Measurements from ENCODE around the gene ZNF565. TPM values are rescaled to one million over a fixed set of nuclear protein-coding genes. Genes with fewer than 3 reads are reported as not detected.
"Not testable (repeated sequence)": the region's sequence is repeated elsewhere in the genome, so short reads cannot be mapped to it uniquely, and the experiment has no call there.

ZNF565 gene
- total and polyA plus RNA-seq, 8 donors, result 2.1 to 3.5 (median 2.6) TPM

DNA sequence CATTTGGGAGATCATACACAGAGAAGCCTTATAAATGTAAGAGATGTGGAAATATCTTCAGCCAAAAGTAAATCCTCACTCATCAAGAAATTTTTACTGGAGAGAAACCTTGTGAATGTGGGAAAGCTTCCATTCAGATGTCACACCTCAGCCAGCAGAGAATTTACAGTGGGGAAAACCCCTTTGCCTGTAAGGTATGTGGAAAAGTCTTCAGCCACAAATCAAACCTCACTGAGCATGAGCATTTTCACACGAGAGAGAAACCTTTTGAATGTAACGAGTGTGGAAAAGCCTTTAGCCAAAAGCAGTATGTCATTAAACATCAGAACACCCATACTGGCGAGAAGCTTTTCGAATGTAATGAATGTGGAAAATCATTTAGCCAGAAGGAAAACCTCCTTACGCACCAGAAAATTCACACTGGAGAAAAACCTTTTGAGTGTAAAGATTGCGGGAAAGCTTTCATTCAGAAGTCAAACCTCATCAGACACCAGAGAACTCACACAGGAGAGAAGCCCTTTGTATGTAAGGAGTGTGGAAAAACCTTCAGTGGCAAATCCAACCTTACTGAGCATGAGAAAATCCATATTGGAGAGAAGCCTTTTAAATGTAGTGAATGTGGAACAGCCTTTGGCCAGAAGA lies 22.0 kb upstream of the ZNF565 start:
- FAIRE-seq (no peak), ATAC-seq (no peak), DNase-seq (no peak)
- peaks cover 0 to 4% (median 0%) of the 10 kb centered on the region in 4 donors for H3K9me3 ChIP-seq
- H3K27me3 ChIP-seq, result no peaks in the 10 kb centered on the region
- peaks cover 20 to 63% (median 60%) of the 10 kb centered on the region in 3 donors for H3K36me3 ChIP-seq
- intact Hi-C loops (cut with DNase I), result no loop called here
- no peaks in the 10 kb centered on the region for H3K4me1 ChIP-seq
- no peak overlapping the region for H3K27ac ChIP-seq
- TF ChIP-seq, protein P1, sequence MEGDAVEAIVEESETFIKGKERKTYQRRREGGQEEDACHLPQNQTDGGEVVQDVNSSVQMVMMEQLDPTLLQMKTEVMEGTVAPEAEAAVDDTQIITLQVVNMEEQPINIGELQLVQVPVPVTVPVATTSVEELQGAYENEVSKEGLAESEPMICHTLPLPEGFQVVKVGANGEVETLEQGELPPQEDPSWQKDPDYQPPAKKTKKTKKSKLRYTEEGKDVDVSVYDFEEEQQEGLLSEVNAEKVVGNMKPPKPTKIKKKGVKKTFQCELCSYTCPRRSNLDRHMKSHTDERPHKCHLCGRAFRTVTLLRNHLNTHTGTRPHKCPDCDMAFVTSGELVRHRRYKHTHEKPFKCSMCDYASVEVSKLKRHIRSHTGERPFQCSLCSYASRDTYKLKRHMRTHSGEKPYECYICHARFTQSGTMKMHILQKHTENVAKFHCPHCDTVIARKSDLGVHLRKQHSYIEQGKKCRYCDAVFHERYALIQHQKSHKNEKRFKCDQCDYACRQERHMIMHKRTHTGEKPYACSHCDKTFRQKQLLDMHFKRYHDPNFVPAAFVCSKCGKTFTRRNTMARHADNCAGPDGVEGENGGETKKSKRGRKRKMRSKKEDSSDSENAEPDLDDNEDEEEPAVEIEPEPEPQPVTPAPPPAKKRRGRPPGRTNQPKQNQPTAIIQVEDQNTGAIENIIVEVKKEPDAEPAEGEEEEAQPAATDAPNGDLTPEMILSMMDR (IDR thresholded peaks at IDR 0.05), result no peak
- no peak overlapping the region for H3K4me3 ChIP-seq
- WGBS, 2 donors, result 97 to 98% methylated on average over 6 of the region's 6 CpGs

DNA sequence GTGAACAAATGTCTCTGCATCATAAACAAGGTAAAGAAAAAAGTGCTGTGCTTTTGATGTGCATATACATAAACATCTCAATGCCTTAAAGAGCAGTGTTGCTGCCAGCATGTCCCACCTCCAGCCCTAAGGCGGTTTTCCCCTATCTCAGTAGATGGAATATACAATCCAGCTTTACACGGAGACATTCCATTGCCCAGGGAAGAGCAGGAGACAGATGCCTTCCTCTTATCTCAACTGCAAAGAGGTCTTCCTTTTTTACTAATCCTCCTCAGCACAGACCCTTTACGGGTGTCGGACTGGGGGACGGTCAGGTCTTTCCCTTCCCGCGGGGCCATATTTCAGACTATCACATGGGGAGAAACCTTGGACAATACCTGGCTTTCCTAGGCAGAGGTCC lies 19.2 kb upstream of the ZNF565 start:
- H3K4me3 ChIP-seq; H3K27ac ChIP-seq; H3K9me3 ChIP-seq; FAIRE-seq; ATAC-seq; H3K4me1 ChIP-seq; DNase-seq; intact Hi-C loops (cut with DNase I); H3K27me3 ChIP-seq: not testable (repeated sequence)
- H3K36me3 ChIP-seq, result peaks cover 27 to 88% (median 88%) of the 10 kb centered on the region in 3 donors
- 79 to 88% methylated on average over 7 of the region's 7 CpGs for WGBS, 2 donors

DNA sequence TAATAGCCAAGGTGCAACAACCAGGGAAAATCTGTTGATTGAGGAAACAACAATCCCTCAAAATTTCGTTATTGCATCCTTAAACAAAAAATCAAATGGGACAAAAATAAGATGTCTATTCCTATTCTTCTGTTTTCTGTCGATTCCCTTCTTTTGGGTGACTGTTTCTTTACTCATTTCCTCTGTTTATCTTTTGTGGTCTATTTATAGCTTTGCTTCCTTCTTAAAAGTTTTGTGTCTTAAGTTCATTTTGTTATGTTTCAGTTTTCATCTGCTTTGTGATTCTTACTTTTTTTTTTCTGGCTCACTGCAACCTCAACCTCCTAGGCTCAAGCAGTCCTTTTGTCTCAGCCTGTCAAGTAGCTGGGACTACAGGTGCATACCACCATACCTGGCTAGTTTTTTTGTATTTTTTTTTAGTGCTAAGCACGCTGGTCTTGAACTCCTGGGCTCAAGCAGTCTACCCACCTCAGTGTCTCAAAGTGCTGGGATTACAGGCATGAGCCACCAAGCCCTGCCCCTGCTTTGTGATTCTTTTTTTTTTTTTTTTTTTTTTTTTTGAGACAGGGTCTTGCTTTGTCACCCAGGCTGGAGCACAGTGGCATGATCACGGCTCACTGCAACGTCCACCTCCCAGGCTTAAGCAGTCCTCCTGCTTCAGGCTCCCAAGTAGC lies 10.9 kb upstream of the ZNF565 start:
- no peak overlapping the region for H3K27ac ChIP-seq
- no peak for ATAC-seq
- DNase-seq, result no peak
- H3K4me3 ChIP-seq, result no peak overlapping the region
- peaks cover 7 to 57% (median 39%) of the 10 kb centered on the region in 3 donors for H3K36me3 ChIP-seq
- no peaks in the 10 kb centered on the region for H3K9me3 ChIP-seq
- no peak for FAIRE-seq
- intact Hi-C loops (cut with DNase I), result no loop called here
- no peaks in the 10 kb centered on the region for H3K27me3 ChIP-seq
- TF ChIP-seq, protein P1 (IDR thresholded peaks at IDR 0.05), result no peak
- WGBS, 2 donors, result 61 to 74% methylated on average over 5 of the region's 5 CpGs
- H3K4me1 ChIP-seq, result peaks cover 0 to 6% (median 0%) of the 10 kb centered on the region in 3 donors

DNA sequence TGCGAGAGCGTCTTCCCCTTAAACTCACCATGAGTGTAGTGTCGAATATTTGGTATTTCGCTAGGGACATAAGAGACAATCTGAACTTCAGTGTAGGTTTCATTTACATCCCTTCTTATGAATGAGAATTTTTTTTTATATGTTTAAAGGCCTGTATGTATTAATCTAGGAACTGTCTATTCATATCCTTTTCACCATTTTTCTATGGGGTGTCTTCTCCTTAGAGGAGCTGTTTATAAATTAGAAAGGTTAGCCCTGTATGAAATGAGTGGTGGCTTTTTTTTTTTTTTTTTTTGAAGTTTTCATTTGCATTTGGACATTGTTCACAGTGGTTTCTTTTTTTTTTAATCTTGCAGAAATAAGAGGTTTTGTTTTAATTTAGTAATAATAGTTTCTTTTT lies 8.0 kb upstream of the ZNF565 start:
- FAIRE-seq (no peak), DNase-seq (no peak), ATAC-seq (no peak)
- Histone ChIP-seq H3K4me1 (peaks cover 0 to 6% (median 0%) of the 10 kb centered on the region in 3 donors), H3K36me3 (peaks cover 0 to 31% (median 14%) of the 10 kb centered on the region in 3 donors), H3K27me3 (no peaks in the 10 kb centered on the region), H3K27ac (no peak overlapping the region), H3K9me3 (no peaks in the 10 kb centered on the region), H3K4me3 (no peak overlapping the region)
- WGBS, 2 donors, result 98% methylated on average over 4 of the region's 4 CpGs
- TF ChIP-seq, protein P1 (IDR thresholded peaks at IDR 0.05), result no peak
- intact Hi-C loops (cut with DNase I), result no loop called here

DNA sequence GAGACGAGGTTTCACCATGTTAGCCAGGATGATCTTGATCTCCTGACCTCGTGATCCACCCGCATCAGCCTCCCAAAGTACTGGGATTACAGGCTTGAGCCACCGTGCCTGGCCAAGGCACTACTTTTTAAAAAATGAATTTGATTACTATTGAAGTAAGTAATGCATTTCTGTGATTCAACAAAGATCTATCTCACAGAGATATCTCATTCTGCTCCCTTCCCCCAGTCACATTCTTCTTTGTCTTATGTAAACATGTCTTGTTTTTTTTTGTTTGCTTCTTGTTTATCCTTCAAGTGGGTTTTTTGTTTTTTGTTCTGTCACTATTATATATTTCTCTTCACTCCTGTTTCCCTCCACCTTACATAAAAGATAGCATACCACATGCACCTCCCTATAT lies 7.0 kb upstream of the ZNF565 start:
- DNase-seq (no peak), FAIRE-seq (no peak), ATAC-seq (no peak)
- WGBS, 2 donors, result 94% methylated on average over 4 of the region's 4 CpGs
- H3K4me3 ChIP-seq, result no peak overlapping the region
- no peaks in the 10 kb centered on the region for H3K27me3 ChIP-seq
- H3K9me3 ChIP-seq, result no peaks in the 10 kb centered on the region
- TF ChIP-seq, protein P1 (IDR thresholded peaks at IDR 0.05), result no peak
- intact Hi-C loops (cut with DNase I), result no loop called here
- H3K27ac ChIP-seq, result no peak overlapping the region
- H3K36me3 ChIP-seq, result peaks cover 0 to 20% (median 6%) of the 10 kb centered on the region in 3 donors
- H3K4me1 ChIP-seq, result peaks cover 0 to 10% (median 0%) of the 10 kb centered on the region in 3 donors

Measured in pancreas (tissue), 10 donors.